Panc1 (cell line): Measurements from ENCODE around the gene PPIP5K1. TPM values are rescaled to one million over a fixed set of nuclear protein-coding genes. Genes with fewer than 3 reads are reported as not detected.

Experiments used
- ATAC-seq: fragments of 200-7000 bp; cut with Tn5 transposase; 2 replicates; pipeline ENCODE4 v1.9.1; 2020; ENCODE audit warnings: mild to moderate bottlenecking, moderate library complexity
- BruUV-seq: library from RNA; stranded (reverse); fragments of 400-500 nt; replicated peaks from 2 replicates; lab custom pipeline; 2021; lab: Mats Ljungman, UMichigan
- CTCF ChIA-PET: fragments of 300-600 bp; sonication (Branson Sonifier 250); formaldehyde crosslinking; loops from one replicate; lab custom pipeline; 2022; ENCODE audit warnings: antibody characterized with exemption; lab: Charles Lee
- POLR2A ChIA-PET: fragments of 300-600 bp; sonication (Branson Sonifier 250); formaldehyde crosslinking; loops from one replicate; lab custom pipeline; 2022; ENCODE audit warnings: antibody characterized with exemption; lab: Charles Lee
- DNase-seq: peaks from one replicate; pipeline ENCODE4 v3.0.0-alpha.2; 2010; ENCODE audit warnings: low read depth, low spot score
- H3K27ac ChIP-seq: 2 replicates; pipeline ENCODE4 v1.5.1; 2011; ENCODE audit warnings: mild to moderate bottlenecking, low read length, inconsistent platforms
- H3K27me3 ChIP-seq: fragments of 200-500 bp; sonication (Bioruptor generic); 2 replicates; pipeline ENCODE4 v1.6.0; 2014; ENCODE audit warnings: low read length, inconsistent platforms; ENCODE audit not compliant: control insufficient read depth, insufficient read depth
- H3K36me3 ChIP-seq: fragments of 200-500 bp; sonication (Bioruptor generic); 2 replicates; pipeline ENCODE4 v1.5.1; 2014; ENCODE audit warnings: inconsistent platforms, mild to moderate bottlenecking, low read length, moderate library complexity; ENCODE audit not compliant: control insufficient read depth, insufficient read depth
- H3K4me1 ChIP-seq: 2 replicates; pipeline ENCODE4 v1.5.1; 2011; ENCODE audit warnings: inconsistent platforms, mild to moderate bottlenecking, low read length, moderate library complexity; ENCODE audit not compliant: control insufficient read depth, insufficient read depth
- H3K4me3 ChIP-seq, 2 experiments: 2 replicates each; pipeline ENCODE4 v1.5.1; 2011 to 2012; ENCODE audit warnings: low read depth in 2 of 2, low read length in 2 of 2, mild to moderate bottlenecking in 2 of 2, inconsistent platforms in 1 of 2, moderate library complexity in 1 of 2
- H3K9me3 ChIP-seq: fragments of 200-500 bp; sonication (Bioruptor generic); 2 replicates; pipeline ENCODE4 v1.5.1; 2014; ENCODE audit warnings: low read depth, mild to moderate bottlenecking, inconsistent platforms, low read length, moderate library complexity; ENCODE audit not compliant: control insufficient read depth, insufficient read depth
- POLR2AphosphoS5 ChIP-seq: IDR thresholded peaks from 2 replicates; pipeline ENCODE4 v1.6.1; 2012; ENCODE audit warnings: mild to moderate bottlenecking, low read depth, low read length, moderate library complexity
- SIN3A ChIP-seq: IDR thresholded peaks from 2 replicates; pipeline ENCODE4 v1.6.1; 2012; ENCODE audit warnings: low read depth, mild to moderate bottlenecking, low read length, moderate library complexity, borderline replicate concordance; ENCODE audit not compliant: insufficient read depth
- TCF7L2 ChIP-seq: IDR thresholded peaks from 2 replicates; pipeline ENCODE4 v1.6.1; 2011; ENCODE audit warnings: mild to moderate bottlenecking, low read depth, low read length, inconsistent platforms
- in situ Hi-C: cut with HindIII; loops from 2 replicates; pipeline ENCODE4 v1.10.0; 2016; ENCODE audit warnings: low sequenced_read_pairs, low pct_unique_long_range_greater_than_20kb
- intact Hi-C: fragments of 100-400 bp; cut with micrococcal nuclease; formaldehyde crosslinking; loops from one replicate; pipeline ENCODE4 v1.10.0; 2022; ENCODE audit not compliant: unreplicated experiment
- total RNA-seq: library from RNA; stranded (reverse); gene quantifications from one replicate; pipeline ENCODE4 v1.2.1, GENCODE V29; 2021; ENCODE audit not compliant: unreplicated experiment
- TF ChIP-seq, protein P1 (sequence below), 2 experiments: IDR thresholded peaks; 2 replicates each; pipeline ENCODE4 v1.6.1; 2011 to 2012; ENCODE audit warnings: low read depth in 2 of 2, control low read depth in 1 of 2, low read length in 1 of 2, mild to moderate bottlenecking in 1 of 2, moderate library complexity in 1 of 2; ENCODE audit not compliant: insufficient read depth in 1 of 2
- TF ChIP-seq, protein P2 (sequence below): fragments of 450-650 bp; IDR thresholded peaks from 2 replicates; pipeline ENCODE4 v1.5.1; 2017; ENCODE audit warnings: mild to moderate bottlenecking

PPIP5K1 gene
- total RNA-seq, 1 experiment from 2014 or later: 56.6 TPM

DNA sequence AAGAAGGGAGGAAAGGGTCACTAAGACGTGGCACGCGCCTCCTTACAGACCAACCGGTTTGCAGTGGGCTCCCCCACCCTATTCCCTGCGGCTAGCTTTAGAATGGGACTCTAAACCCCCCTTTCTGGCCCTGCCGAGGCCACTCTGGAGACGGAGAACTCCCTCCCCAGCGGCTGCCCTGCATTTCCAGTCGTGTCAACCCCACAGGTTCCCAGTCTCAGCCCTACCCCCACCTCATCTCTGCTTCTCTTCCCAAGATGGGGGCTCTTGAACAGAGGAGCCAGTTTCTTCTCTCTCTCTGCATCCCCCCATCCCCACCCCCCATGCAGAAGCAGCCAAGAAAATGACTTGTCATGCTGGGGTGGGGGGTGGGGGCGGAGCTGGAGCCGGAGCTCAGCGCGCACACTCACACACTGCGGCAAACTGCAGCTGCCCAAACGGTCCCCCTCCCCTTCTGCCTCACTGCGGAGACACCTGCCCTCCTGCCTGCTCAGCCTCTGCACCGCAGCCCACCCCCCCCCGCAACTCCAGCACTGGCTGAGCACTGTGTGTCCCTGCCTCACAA lies 71.7 kb downstream of the PPIP5K1 start:
- no peak for DNase-seq
- BruUV-seq: no TSS peak
- H3K4me3 ChIP-seq: peak overlapping the region; percentile 21 to 28; a peak in 2 of 4 replicates
- intact Hi-C loops (no loop called here), in situ Hi-C loops (no loop called here)
- TF ChIP-seq POLR2AphosphoS5: no peak
- TF ChIP-seq TCF7L2: no peak
- TF ChIP-seq, protein P1, sequence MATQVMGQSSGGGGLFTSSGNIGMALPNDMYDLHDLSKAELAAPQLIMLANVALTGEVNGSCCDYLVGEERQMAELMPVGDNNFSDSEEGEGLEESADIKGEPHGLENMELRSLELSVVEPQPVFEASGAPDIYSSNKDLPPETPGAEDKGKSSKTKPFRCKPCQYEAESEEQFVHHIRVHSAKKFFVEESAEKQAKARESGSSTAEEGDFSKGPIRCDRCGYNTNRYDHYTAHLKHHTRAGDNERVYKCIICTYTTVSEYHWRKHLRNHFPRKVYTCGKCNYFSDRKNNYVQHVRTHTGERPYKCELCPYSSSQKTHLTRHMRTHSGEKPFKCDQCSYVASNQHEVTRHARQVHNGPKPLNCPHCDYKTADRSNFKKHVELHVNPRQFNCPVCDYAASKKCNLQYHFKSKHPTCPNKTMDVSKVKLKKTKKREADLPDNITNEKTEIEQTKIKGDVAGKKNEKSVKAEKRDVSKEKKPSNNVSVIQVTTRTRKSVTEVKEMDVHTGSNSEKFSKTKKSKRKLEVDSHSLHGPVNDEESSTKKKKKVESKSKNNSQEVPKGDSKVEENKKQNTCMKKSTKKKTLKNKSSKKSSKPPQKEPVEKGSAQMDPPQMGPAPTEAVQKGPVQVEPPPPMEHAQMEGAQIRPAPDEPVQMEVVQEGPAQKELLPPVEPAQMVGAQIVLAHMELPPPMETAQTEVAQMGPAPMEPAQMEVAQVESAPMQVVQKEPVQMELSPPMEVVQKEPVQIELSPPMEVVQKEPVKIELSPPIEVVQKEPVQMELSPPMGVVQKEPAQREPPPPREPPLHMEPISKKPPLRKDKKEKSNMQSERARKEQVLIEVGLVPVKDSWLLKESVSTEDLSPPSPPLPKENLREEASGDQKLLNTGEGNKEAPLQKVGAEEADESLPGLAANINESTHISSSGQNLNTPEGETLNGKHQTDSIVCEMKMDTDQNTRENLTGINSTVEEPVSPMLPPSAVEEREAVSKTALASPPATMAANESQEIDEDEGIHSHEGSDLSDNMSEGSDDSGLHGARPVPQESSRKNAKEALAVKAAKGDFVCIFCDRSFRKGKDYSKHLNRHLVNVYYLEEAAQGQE (IDR thresholded peaks at IDR 0.05; ENCODE audit: insufficient read depth in 1 of 2, low read depth in 2 of 2, low read length in 1 of 2): no peak
- no peak for TF ChIP-seq SIN3A
- TF ChIP-seq, protein P2, sequence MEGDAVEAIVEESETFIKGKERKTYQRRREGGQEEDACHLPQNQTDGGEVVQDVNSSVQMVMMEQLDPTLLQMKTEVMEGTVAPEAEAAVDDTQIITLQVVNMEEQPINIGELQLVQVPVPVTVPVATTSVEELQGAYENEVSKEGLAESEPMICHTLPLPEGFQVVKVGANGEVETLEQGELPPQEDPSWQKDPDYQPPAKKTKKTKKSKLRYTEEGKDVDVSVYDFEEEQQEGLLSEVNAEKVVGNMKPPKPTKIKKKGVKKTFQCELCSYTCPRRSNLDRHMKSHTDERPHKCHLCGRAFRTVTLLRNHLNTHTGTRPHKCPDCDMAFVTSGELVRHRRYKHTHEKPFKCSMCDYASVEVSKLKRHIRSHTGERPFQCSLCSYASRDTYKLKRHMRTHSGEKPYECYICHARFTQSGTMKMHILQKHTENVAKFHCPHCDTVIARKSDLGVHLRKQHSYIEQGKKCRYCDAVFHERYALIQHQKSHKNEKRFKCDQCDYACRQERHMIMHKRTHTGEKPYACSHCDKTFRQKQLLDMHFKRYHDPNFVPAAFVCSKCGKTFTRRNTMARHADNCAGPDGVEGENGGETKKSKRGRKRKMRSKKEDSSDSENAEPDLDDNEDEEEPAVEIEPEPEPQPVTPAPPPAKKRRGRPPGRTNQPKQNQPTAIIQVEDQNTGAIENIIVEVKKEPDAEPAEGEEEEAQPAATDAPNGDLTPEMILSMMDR: no peak
- H3K27ac ChIP-seq: no peak overlapping the region
- H3K36me3 ChIP-seq: no peaks in the 10 kb centered on the region
- no peaks in the 10 kb centered on the region; the same call in 1 of the 2 replicates for H3K27me3 ChIP-seq
- POLR2A ChIA-PET: no interaction called here
- CTCF ChIA-PET: no interaction called here
- no peaks in the 10 kb centered on the region for H3K9me3 ChIP-seq
- peaks cover 5% of the 10 kb centered on the region; the same call in 1 of the 2 replicates for H3K4me1 ChIP-seq
- 0 out of 2 replicates have a peak, but pooled peaks have one; percentile 37 for ATAC-seq

DNA sequence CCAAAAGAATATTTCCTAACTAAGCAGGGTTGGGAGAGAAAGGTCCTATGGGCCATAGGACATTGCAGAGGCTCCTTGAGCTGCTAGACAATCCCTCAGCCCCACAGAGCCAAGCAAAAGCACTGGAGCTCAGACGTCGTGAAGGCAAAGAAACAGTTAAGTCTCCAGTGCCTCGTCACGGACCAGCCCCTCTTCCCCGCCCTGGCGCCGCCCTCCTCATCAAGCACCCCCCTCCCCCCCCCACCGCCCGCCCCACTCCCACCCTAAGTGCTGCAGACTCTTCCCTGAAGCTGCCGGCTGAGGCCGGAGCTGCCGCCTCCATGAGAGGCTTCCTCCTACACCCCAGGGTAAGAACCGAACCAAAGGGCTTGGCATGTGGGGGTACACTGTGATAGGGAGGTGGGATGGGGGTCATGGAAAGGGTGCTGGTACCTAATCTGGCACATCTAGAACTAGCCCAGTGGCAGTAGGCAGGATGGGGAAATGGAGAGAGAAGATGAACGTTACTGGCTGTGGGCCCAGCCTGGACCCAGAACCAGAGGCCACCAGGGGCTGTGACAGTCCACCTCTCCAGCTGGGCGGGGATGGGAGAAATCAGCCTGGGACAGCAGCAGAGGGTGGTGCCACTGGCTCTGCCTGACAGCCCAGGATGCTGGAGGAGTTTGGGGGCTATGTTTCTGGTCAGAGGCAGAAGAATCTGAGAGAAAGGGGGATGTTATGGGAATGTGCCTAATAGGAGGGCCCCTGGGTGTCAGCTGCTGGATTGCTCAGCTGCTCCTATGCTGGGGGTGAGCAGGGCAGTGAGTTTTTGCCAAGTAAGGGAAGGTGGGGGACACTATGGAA lies 72.4 kb downstream of the PPIP5K1 start, which contains the start of gene MAP1A:
TSS of gene MAP1A (plus strand) at position 255 of the 843 bp plus-strand sequence. CDS start 3,866 bp downstream, outside the sequence.
- Histone ChIP-seq H3K27ac (no peak within 1 kb of the TSS), H3K27me3 (no peaks in the 10 kb centered on the region; the same call in 1 of the 2 replicates), H3K4me3 (peak within 1 kb of the TSS; percentile 21 to 28; a peak in 2 of 4 replicates), H3K4me1 (peaks cover 5% of the 10 kb centered on the region; the same call in 1 of the 2 replicates), H3K36me3 (no peaks in the 10 kb centered on the region), H3K9me3 (no peaks in the 10 kb centered on the region)
- ATAC-seq (peak; percentile 29; the same call in 1 of the 2 replicates), DNase-seq (no peak)
- intact Hi-C loops: no loop called here
- in situ Hi-C loops: no loop called here
- BruUV-seq: no TSS peak
- no peak for TF ChIP-seq POLR2AphosphoS5
- TF ChIP-seq, protein P1 (IDR thresholded peaks at IDR 0.05; ENCODE audit: insufficient read depth in 1 of 2, low read depth in 2 of 2, low read length in 1 of 2): no peak
- TF ChIP-seq, protein P2: no peak
- TF ChIP-seq SIN3A: no peak
- no peak for TF ChIP-seq TCF7L2
- ChIA-PET CTCF (no interaction called here), POLR2A (no interaction called here)
